Renal cortical epithelial cell (primary cell): Measurements from ENCODE around the gene RCSD1. TPM values are rescaled to one million over a fixed set of nuclear protein-coding genes. Genes with fewer than 3 reads are reported as not detected.
"Not testable (repeated sequence)": the region's sequence is repeated elsewhere in the genome, so short reads cannot be mapped to it uniquely, and the experiment has no call there.

Source experiments
- DNase-seq: peaks from one replicate; pipeline ENCODE4 v3.0.0-alpha.2; 2011; ENCODE audit warnings: low read depth
- total RNA-seq: library from RNA; depleted of rRNA; stranded (reverse); fragments of >200 nt; gene quantifications from 2 replicates; pipeline ENCODE4 v1.2.3, GENCODE V29; 2014

Gene RCSD1, protein sequence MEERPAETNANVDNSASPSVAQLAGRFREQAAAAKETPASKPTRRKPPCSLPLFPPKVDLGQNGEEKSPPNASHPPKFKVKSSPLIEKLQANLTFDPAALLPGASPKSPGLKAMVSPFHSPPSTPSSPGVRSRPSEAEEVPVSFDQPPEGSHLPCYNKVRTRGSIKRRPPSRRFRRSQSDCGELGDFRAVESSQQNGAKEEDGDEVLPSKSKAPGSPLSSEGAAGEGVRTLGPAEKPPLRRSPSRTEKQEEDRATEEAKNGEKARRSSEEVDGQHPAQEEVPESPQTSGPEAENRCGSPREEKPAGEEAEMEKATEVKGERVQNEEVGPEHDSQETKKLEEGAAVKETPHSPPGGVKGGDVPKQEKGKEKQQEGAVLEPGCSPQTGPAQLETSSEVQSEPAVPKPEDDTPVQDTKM
- 0.05 TPM in 1 of 2 replicates, not detected in the other for total RNA-seq

DNA sequence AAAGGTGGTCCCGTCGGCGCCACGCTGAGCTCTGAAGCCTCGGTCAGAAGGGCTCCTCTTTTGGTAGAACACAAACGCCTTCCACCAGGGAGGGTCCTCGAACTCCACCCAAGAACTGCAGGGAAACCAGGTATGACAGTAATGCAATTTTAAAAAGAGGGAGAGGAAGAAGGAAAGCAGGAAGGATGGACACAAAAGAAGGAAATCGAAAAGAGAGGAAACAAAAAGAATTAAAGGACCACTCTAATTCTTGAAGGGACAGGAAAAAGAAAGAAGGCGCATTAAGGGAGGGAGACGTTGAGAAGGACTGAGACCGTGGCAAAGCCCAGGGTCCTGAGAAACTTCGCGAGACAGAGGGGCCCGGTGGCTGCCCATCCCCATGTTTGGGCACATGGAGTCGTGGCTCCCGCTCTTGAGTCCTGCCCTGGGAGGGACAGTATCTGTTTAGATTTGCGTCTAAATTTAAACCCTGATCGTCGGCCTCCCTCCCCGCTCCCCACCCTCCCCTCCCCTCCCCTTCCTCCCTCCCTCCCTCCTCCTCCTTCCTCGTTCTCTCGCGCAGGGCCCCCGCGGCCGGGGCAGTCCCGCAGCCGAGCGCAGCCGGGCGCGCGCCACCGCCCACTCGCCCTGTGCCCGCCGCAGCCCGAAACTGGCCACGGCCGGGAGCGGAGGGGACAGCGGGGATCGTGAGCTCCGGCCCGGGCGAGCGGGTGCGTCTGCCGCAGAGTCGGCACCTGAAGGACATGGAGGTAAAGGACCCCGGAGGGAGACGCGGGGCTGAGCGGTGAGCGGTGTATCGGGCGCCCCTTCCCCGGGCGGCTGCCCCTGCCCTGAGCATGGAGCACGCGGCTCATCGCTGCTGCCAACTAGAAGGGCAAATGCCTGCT is at the start of gene RCSD1:
TSS of gene RCSD1 (plus strand) at position 552 of the 887 bp plus-strand sequence. CDS start at position 744, 192 bp downstream.
- DNase-seq: no peak

DNA sequence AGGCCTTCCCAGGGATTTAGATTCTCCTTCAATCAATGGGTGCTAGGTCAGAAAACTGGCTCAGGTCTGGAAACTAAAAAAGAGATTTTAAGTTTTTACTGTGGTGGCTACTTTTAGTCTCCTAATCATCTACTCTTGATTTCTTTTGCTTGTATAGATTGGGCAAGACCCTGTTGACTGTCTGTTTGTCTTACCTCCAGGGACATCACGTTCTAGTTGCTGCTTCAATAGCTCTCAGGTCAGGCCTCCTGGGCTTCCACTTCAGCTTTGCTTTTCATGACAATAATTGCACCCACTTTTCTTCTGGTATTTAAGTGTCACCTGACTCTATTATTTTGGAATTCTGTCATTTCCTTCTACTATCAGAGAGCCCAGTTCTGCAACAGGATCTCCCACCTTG is 48.0 kb upstream of the RCSD1 start:
- no peak for DNase-seq

DNA sequence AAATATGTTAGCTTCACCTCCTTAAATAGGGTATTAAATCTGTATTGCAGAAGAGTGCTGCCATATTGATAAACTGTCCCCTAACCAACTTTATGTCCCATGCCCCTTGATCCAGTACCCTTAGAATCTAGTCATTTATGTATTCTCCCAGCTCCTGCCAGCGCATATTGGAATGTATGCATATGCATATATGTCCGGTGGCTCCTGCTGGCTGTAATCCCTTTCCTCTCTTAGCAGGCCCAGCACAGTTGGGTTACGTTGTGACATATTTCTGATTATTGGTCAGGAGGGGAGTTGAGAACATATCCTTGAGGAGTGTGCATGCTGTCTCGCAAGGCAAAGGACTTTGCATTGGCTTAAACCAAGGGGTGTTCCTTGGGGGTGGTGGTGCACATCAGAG is 47.3 kb upstream of the RCSD1 start:
- no peak for DNase-seq

DNA sequence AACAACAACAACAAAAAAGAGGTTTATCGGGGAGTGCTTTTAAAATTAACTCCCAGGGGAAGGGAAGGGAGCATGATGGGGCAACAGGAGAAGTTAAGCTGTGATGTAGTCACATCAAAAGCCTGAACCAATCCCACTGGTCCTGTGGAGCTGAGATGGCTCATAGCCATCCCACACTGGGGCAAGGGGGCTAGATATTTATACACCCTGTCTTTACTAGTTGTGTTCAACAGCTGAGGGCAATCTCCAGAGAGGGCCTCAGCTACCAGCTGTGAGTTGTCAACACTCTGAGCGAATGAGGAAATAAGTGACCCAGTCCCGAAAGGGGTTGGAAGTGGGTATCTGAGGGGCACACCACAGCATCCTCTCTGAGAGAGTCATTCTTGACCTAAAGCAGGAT is 45.5 kb upstream of the RCSD1 start:
- DNase-seq: no peak

DNA sequence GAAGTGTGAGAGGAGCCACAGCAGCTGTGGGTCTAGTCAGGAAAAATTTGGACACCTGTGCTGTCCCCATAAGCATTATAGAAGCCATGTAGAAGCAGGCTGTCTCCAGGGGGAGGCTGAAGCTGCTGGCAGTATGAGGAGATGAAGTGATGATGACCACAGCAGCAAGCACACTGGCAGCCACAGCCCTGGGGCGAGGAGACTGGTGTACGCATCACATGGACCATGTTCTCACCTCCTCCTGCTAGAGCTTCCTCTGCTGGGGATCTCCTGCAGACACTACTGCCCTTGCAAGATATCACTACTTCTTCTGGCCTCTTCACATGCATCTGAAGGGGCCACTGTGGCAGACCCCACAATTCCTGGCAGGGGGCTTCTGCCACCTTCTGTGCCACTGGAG is 42.7 kb upstream of the RCSD1 start:
- no peak for DNase-seq

DNA sequence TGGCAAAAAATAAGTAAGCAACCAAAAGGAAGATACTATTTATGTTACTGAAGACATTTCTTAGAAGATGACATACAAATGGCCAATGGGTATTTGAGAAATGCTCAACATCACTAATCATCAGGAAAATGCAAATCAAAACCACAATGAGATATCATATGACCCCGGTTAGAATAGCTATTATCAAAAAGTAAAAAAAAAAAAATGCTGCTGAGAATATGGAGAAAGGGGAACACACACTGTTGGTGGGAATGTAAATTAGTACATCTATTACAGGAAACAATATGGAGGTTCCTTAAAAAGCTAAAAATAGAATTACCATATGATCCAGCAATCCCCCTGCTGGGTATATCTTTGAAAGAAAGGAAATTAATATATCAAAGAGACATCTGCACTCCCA is 42.2 kb upstream of the RCSD1 start:
- no peak for DNase-seq

DNA sequence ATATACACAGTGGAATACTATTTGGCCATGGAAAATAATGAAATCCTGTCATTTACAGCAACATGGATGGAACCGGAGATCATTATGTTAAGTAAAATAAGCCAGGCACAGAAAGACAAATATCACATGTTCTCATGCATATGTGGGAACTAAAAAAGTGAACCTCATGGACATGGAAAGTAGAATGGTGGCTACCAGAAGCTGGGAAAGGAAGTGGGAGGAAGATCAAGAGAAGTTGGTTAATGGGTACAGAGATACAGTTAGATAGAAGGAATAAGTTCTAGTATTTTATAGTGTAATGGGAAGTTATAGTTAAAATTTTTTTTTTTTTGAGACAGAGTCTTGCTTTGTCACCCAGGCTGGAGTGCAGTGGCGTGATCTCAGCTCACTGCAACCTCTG is 41.7 kb upstream of the RCSD1 start:
- no peak for DNase-seq

DNA sequence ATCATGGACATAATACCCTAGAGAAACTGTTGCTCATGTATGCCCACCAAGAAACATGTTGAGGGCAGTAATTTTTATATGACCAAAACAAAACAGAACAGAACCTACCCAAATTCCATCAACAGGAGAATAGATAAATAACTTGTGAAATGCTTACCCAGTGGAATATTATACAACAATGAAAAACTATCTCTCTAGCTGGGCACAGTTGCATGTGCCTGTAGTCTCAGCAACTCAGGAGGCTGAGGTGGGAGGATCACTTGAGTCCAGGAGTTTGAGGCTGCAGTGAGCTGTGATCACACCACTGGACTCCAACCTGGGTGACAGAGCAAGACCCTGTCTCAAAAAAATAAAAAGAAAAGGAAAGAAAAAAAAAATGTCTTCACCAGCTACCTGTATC is 37.6 kb upstream of the RCSD1 start:
- no peak for DNase-seq

DNA sequence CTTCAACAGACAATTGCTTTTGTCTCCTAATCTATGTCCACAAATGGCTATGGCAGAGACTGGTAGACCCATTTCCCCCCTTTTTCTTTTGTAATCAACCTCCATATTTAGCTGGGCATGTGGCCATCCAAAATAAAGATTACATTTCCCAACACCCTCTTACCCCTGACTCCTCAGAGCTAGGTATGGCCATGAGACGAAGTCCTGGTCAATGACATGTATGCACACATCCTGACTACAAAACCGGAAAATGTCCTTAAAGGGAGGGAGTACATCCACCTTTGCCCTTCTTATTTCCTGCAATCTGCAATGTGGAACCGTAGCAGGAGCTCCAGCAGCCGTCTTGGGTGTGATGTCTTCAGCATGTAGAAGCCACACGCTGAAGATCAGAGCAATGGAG is 36.2 kb upstream of the RCSD1 start:
- DNase-seq: no peak

DNA sequence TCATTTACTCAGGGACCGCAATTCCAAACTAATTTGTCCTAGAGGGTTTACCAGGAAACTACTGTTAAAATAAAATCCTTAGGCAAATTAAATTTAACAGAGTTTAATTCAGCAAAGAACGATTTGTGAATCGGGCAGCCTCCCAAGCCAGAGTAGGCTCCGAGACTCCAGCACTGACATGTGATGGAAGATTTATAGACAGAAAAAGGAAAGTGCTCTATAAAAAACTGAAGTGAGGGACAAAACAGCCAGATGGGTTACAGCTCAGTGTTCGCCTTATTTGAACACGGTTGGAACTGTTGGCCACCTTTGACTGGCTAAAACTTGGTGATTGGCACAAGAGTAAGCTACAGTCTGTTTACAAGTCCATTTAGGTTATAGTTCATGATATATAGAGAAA is 35.2 kb upstream of the RCSD1 start:
- DNase-seq: no peak

DNA sequence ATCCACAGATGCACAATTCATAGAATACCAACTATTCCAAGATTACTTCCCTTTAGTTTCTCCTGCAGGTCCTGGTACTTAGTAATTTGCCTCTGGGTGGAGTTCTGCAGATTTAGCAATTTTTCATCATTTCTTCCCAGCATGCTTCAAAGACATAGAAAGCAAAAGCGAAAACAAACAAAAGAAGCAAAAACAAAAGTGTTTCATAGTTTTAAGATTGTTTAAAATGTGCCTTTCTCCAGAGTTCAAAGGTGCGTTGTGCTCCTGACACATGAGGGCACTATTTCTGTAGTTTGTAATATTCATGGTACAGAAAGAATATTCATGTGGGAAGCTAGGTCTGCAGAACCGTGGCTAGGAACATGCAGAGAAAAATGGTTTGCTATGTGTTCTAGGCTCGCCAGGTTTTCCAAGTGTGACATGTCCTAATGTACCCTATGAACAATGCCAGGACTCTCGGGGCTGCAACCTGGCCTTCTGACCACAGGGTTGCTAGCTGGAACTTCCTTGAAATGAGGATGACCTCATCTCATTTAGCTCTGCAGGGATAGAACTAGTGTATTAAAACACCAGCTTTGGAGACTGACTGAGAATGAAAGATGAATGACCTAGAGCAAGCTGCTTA is 30.0 kb upstream of the RCSD1 start:
- peak; percentile 73 for DNase-seq

DNA sequence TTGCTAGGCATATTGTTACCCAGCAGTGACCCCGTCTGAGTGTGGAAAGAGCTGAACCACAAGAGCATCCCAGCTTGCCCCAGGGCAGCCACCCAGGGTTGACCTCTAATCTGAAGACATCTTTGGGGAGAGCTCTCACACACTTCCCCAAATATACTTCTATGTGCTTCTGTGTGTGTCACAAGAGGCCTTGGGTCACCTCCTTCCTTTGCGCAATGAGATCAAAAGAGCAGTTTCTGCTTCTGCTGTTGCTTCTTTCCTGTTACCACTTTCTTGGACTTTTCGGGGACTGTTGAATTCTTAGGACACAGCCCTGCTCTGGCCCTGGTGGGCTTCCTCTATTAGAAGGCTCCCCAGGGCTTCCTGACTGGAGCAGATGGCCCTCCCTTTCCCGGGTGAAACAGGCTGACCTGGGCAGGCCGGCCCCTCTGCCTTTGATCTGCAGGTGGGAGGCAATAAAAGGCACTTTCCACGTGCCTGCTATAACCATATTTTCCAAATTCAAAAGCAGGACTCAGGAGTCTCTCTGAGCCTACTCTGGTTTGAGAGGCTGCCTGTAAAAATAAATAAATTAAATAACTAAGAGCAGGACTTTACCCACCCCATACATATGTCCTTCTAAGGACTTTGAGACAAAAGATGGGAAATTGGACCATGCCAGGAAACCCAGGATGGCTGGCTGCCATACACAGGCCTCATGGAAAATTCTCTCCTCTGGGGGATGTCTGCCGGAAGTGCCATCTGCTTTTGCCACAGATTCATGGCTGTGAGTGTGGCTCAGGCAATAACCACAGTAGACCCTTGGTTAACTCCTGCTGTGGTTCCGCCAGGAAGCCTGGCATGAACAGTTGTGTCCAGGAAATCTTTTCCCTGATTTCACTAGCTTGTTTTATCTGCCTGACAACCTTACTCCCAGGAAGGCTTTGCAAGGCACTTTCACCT is 28.3 kb upstream of the RCSD1 start:
- peak; percentile 4 for DNase-seq

DNA sequence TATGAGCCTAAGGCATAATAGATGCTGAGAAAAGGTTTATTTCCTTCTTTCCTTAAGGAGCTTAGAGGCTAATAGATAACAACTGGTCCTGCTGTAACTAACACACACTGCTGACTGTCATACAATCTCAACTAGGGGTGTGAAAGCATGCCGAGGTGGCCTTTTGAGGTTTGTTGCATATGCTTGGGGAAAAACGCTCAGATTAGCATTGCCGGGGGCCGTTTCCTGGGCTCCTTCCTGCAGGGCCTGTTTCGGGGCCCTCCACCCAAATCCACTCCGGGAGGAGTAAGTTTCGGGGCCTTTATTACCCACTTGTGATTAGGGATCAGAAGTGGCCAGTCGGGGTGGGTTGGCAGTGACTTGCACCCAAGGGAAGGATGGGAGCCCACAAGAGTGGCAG is 27.2 kb upstream of the RCSD1 start:
- no peak for DNase-seq

DNA sequence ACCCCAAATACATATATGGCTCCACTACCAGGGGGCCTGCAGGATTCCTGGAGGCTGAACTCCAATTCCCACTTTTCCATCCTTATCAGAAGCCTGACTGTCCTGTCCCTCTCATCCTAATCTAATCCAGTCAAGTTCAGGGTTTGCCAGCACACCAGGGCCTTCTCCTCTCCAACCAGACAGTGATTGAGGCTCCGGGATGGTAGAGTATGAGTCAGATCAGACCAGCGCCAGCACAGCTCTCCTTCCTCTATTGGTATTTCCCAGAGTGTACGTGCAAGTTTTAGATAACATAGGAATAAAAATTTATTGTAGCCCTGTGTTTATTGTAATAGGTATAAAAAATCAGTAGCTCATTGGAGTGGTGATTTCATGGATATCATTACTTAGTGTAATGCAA is 24.5 kb upstream of the RCSD1 start:
- DNase-seq: no peak

DNA sequence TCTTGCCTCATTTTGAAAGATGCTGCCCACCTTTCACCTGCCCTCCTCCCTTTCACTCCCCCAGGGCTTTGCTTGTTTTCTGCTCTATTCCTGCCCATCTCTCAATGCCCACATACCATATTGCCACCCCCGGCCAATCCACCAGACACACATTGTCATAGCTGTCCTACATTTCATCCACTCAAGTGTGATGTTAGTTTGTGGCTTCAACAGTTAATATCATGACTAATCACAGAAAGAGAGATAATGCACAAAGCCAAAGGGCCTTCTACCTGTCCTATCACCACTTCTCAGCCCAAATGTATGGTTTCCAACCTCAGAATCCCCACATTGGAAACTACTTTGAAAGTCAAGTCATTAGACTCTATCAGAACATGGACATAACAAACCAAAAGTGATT is 18.0 kb upstream of the RCSD1 start:
- DNase-seq: no peak

DNA sequence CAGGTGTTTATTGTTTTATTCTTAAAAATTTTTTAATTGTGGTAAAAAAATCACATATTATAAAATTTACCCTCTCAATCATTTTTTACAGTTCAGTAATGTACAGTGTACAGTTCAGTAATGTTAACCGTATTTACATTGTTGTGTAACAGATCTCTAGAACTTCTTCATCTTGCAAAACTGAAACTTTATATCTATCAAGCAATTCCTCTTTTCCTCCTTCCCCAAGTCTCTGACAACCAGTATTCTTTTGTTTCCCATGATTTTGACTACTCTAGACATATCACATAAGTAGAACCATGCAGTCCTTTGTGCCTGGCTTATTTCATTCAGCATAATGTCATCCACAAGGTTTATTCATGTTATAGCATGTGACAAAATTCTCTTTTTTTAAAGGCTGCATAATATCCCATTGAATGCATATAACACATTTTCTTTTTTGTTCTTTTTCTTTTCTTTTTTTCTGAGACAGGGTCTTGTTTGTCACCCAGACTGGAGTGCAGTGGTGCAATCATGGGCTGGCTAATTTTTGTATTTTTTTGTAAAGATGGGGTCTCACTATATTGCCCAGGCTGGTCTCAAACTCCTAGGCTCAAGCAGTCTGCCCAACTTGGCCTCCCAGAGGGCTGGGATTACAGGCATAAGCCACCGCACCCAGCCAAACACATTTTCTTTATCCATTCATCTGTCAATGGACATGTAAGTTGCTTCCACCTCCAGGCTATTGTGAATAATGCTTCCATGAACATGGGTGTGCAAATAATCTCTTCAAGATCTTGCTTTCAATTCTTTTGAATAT is 17.2 kb upstream of the RCSD1 start:
- no peak for DNase-seq

DNA sequence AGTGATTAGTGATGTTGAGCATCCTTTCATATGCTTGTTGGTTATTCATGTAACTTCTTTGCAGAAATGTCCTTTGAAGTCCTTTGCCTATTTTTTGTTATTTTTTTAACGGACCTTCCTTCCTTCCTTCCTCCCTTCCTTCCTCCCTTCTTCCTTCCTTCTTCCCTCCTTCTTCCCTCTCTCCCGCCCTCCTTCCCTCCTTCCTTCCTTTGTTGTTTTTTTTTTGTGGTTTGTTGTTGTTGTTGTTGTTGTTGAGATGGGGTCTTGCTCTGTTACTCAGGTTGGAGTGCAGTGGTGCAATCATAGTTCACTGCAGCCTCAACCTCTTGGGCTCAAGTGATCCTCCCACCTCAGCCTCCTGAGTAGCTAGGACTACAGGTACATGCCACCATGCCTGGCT is 16.0 kb upstream of the RCSD1 start:
- DNase-seq: not testable (repeated sequence)

DNA sequence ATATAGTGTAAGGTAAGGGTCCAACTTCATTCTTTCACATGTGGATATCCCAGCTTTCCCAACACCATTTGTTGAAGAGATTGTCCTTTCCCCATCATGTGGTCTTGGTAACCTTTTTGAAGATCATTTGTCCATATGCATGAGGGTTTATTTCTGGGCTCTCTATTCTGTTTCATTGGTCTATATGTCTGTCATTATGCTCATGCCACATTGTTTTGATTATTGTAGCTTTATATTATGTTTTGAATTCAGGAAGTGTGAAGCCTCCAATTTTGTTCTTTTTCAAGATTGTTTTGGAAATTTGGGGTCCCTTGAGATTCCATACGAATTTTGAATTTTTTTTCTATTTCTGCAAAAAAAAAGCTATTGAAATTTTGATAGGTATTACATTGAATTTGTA is 15.2 kb upstream of the RCSD1 start:
- DNase-seq: no peak

DNA sequence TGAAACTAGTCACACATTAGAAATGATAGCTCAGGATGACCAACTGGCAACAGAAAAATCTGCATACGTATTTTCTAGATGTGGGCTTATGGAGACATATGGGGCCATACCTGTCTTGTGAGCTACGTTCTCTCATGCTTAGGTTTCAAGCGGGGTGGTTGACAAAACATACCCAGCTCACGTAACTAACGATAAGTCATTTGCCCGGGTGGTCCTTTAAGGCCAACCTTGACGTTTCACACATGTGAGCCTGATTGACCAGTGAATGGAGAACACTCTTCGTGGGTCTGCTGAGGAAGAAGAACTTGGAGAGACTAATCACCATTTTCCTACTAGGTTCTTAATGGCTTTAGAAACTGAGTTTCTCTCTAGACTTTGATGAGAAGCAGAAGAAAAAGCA is 13.5 kb upstream of the RCSD1 start:
- DNase-seq: no peak
